Adrenal gland (tissue), 12 donors: ENCODE results near the gene GALNTL6. TPM values are rescaled to one million over a fixed set of nuclear protein-coding genes. Genes with fewer than 3 reads are reported as not detected.

Experiments
- DNase-seq, 7 donors: peaks; one replicate each; pipeline ENCODE4 v3.0.0-alpha.2; 2019 to 2020
- H3K27ac ChIP-seq, 5 donors: fragments of 200-600 bp; sonication (generic) in 4 of 5; 1 replicate in 3 of 5; 2 replicates in 2 of 5; pipeline versions ENCODE4 v1.5.1 to v1.8.0; 2016 to 2020; ENCODE audit warnings: mild to moderate bottlenecking in 1 of 5
- H3K27me3 ChIP-seq: fragments of 200-600 bp; 2 replicates; pipeline ENCODE4 v1.8.0; 2021
- H3K36me3 ChIP-seq, 2 donors: fragments of 200-600 bp; replicated peaks in 1 of 2; 1 replicate in 1 of 2; 2 replicates in 1 of 2; pipeline versions ENCODE4 v1.5.1 to v1.8.0; 2018 to 2022
- H3K4me1 ChIP-seq, 2 donors: fragments of 200-600 bp; replicated peaks in 1 of 2; 1 replicate in 1 of 2; 2 replicates in 1 of 2; pipeline versions ENCODE4 v1.5.1 to v1.8.0; 2018 to 2021
- H3K4me3 ChIP-seq, 4 donors: fragments of 200-600 bp; sonication (generic) in 3 of 4; one replicate each; pipeline ENCODE4 v1.5.1; 2016 to 2018
- H3K9me3 ChIP-seq, 3 donors: fragments of 200-600 bp; sonication (generic) in 1 of 3; replicated peaks in 1 of 3; 1 replicate in 2 of 3; 2 replicates in 1 of 3; pipeline versions ENCODE4 v1.5.1 to v1.8.0; 2016 to 2021
- CTCF ChIP-seq, 6 experiments: fragments of 450-650 bp in 4 of 6; fragments of 200-600 bp in 2 of 6; sonication (generic) in 1 of 6; IDR thresholded peaks; 1 replicate in 5 of 6; 2 replicates in 1 of 6; pipeline versions ENCODE4 v1.5.1 to v1.8.0; 2016 to 2021; ENCODE audit warnings: antibody characterized with exemption in 6 of 6, mild to moderate bottlenecking in 2 of 6, moderate library complexity in 1 of 6
- POLR2A ChIP-seq, 2 donors: fragments of 450-650 bp; IDR thresholded peaks; one replicate each; pipeline ENCODE4 v1.6.1; 2017; ENCODE audit warnings: antibody characterized with exemption in 2 of 2, mild to moderate bottlenecking in 2 of 2, moderate library complexity in 1 of 2
- WGBS, 4 donors: extraction: QIAGEN DNeasy Blood & Tissue Kit in 2 of 4; methylation state at CpG; one replicate each; pipeline versions ENCODE4 v1.1.5 to v1.1.7; 2013 to 2017; 5-methylcytosine and 5-hydroxymethylcytosine counted together
- intact Hi-C, 2 donors: fragments of 100-400 bp; cut with DNase I; formaldehyde crosslinking; loops; one replicate each; pipeline versions ENCODE4 v1.14.1 to v1.15.0; 2022 to 2023
- polyA plus RNA-seq, 3 donors: library from polyadenylated mRNA; stranded (reverse); fragments of 200-250 nt in 2 of 3; fragments of 350-450 nt in 1 of 3; fragmentation: Illumina TruSeq in 1 of 3; extraction: RNeasy Lipid Tissue Mini Kit (QIAGEN cat#74804) in 1 of 3; gene quantifications; one replicate each; pipeline ENCODE4 v1.2.3, GENCODE V29; 2013 to 2014
- total RNA-seq, 9 donors: library from RNA; depleted of rRNA in 4 of 9; stranded (reverse); fragments of >200 nt in 4 of 9; fragments of 120-200 nt in 1 of 9; fragmentation: NEBNext Ultra II Directional in 1 of 9; extraction: Animal tissue kit (Norgen Biotek cat#: 25700) in 1 of 9; gene quantifications; one replicate each; pipeline versions ENCODE4 v1.1.0 to v1.2.4, GENCODE V29; 2013 to 2023
- donor health status: healthy with polysubstance abuse.
- donor health status: Bipolar disorder and iron deficiency.
- donor health status: DM: yes; HTN: yes; CAD: no.
- donor health status: DM: no; HTN: no; CAD: no.
- donor health status: DM: no; HTN: no; CAD: no.
- donor health status: DM: yes; HTN: yes; CAD: no.

Gene GALNTL6
- total and polyA plus RNA-seq, 12 donors, result 0.10 to 0.96 (median 0.42) TPM; not detected in 1

- intact Hi-C loops, result no loop called here
- WGBS, 4 donors, result 59 to 73% (median 67%) methylated on average over 3 of the region's 3 CpGs
- no peaks in the 10 kb centered on the region for H3K4me1 ChIP-seq
Observed at GRCh38 chr4:171875291-171875690, 62.1 kb downstream of the GALNTL6 start.

DNA sequence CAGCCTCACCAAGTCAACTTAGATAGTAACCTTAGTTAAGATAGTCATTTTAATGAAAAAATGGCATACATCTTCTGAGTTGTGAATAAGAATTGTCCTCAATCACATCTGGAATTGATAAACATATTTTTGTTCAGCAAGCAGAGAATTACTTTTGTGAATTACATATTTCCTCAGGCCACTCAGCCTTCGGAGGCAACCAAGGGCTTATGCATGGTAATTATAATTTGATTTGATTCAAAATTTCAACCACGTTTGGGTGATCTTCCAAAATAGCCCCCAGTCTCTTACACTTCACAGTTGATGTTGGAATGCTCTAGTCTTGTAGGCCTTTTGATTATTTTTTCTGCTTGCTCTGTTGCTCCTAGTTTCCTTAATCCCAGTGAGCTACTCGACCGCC lies 63.4 kb downstream of the GALNTL6 start:
- 64 to 75% (median 72%) methylated on average over 4 of the region's 4 CpGs for WGBS, 4 donors
- no peaks in the 10 kb centered on the region for H3K9me3 ChIP-seq
- H3K36me3 ChIP-seq, result no peaks in the 10 kb centered on the region
- TF ChIP-seq POLR2A (IDR thresholded peaks at IDR 0.05) (no peak), CTCF (IDR thresholded peaks at IDR 0.05) (no peak)
- intact Hi-C loops, result no loop called here
- H3K4me3 ChIP-seq, result no peak overlapping the region
- no peaks in the 10 kb centered on the region for H3K4me1 ChIP-seq
- no peak for DNase-seq
- no peaks in the 10 kb centered on the region for H3K27me3 ChIP-seq
- no peak overlapping the region for H3K27ac ChIP-seq

More at GRCh38 chr4:171875291-171875690, 62.1 kb downstream of the GALNTL6 start:
- H3K27ac ChIP-seq, result no peak overlapping the region
- no peaks in the 10 kb centered on the region for H3K9me3 ChIP-seq
- TF ChIP-seq POLR2A (IDR thresholded peaks at IDR 0.05) (no peak), CTCF (IDR thresholded peaks at IDR 0.05) (no peak)
- no peak for DNase-seq
- H3K27me3 ChIP-seq, result no peaks in the 10 kb centered on the region
- H3K4me3 ChIP-seq, result no peak overlapping the region
- no peaks in the 10 kb centered on the region for H3K36me3 ChIP-seq

DNA sequence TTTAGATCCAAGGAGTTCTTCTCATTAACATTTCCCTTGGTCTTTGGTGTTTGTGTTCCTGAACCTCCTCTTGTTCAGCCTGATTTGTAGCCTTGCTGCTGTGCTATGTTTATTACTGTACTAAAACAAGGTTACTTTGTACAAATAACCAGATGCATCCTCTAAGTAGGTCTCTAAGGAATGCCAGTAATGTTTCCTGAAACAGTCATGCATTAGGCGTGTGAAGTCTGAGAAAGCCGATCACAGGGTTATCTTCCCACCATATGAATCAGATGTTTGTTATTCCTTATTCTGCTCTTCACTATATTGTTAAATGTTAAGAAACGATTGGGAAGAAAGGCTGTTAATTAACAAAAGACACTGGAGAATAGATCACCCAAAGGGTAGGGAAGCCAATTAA lies 66.9 kb downstream of the GALNTL6 start:
- DNase-seq, result no peak
- intact Hi-C loops, result no loop called here
- 48 to 59% (median 51%) methylated on average over 3 of the region's 3 CpGs for WGBS, 4 donors
- Histone ChIP-seq H3K27me3 (no peaks in the 10 kb centered on the region), H3K4me3 (no peak overlapping the region), H3K4me1 (no peaks in the 10 kb centered on the region), H3K36me3 (no peaks in the 10 kb centered on the region), H3K27ac (no peak overlapping the region), H3K9me3 (no peaks in the 10 kb centered on the region)
- TF ChIP-seq POLR2A (IDR thresholded peaks at IDR 0.05), result no peak
- no peak for TF ChIP-seq CTCF (IDR thresholded peaks at IDR 0.05)

GRCh38 chr4:171889681-171890080 lies 76.5 kb downstream of the GALNTL6 start:
- Histone ChIP-seq H3K4me1 (no peaks in the 10 kb centered on the region), H3K27ac (no peak overlapping the region), H3K9me3 (no peaks in the 10 kb centered on the region), H3K4me3 (no peak overlapping the region), H3K27me3 (no peaks in the 10 kb centered on the region), H3K36me3 (no peaks in the 10 kb centered on the region)
- WGBS, 4 donors, result 71 to 81% (median 78%) methylated on average over 3 of the region's 3 CpGs
- no peak for DNase-seq
- intact Hi-C loops, result no loop called here
- TF ChIP-seq CTCF (IDR thresholded peaks at IDR 0.05), result no peak
- no peak for TF ChIP-seq POLR2A (IDR thresholded peaks at IDR 0.05)
